ENCODE measurements around the gene TSPAN7. TPM values are rescaled to one million over a fixed set of nuclear protein-coding genes. Genes with fewer than 3 reads are reported as not detected.

TSPAN7 gene
- total RNA-seq, 1 experiment from 2014 or later = not detected

DNA sequence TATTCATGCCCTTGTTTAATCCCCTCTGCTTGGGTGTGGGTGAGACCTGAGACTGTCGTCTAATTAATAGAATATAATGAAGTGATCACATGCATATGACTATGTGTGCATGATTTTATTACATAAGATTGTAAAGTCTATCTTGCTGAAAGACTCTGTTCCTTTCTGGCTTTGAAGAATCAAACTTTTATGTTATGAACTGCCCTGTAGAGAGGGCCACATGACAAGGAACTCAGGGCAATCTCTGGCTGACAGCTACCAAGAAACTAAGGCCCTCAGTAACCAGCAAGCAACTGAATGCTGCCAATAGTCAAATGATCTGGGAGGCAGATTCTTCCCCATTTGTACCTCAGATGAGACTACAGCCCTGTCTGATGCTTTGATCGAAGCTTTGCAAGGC is 13.5 kb downstream of the TSPAN7 start:
- Histone ChIP-seq H3K36me3 (no peaks in the 10 kb centered on the region), H3K27me3 (no peaks in the 10 kb centered on the region), H3K9me3 (no peaks in the 10 kb centered on the region), H3K4me3 (no peak overlapping the region)
- DNase-seq = no peak

DNA sequence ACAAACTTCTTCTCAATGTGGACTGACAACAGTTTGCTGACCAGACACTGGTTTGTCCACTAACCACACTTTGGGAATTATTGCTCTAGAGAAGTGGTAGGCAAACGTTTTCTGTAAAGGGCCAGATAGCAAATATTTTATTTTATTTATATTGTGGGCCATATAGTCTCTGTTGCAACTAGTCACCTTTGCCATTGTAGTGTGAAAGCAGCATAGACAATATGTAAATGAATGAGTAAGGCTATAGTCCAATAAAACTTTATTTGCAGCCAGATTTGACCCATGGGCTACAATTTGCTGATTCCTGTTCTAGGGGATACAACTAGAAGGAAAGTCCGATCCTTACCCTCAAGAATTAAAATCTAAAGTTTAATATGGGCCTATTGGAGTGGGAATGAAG is 14.5 kb downstream of the TSPAN7 start:
- no peaks in the 10 kb centered on the region for H3K27me3 ChIP-seq
- no peak overlapping the region for H3K4me3 ChIP-seq
- no peak for DNase-seq
- no peaks in the 10 kb centered on the region for H3K9me3 ChIP-seq
- H3K36me3 ChIP-seq = no peaks in the 10 kb centered on the region

DNA sequence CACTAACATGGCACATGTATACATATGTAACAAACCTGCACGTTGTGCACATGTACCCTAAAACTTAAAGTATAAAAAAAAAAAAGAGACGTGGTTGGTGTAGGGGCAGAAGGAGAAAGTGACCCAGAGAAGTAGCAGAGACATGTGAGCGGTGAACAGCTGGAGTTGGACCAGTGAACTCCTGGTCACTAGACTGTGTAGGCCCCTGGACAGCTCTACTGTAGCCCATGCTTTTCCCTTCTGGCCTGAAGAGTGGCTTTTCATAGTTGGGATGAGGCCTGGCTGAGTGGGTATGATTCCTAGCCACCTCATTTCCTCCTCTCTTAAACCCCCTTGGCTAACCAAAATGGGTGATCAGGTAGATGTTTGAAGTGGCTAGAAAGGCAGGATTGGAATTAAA is 16.4 kb downstream of the TSPAN7 start:
- no peak overlapping the region for H3K4me3 ChIP-seq
- no peaks in the 10 kb centered on the region for H3K36me3 ChIP-seq
- H3K27me3 ChIP-seq = no peaks in the 10 kb centered on the region
- H3K9me3 ChIP-seq = no peaks in the 10 kb centered on the region
- DNase-seq = no peak

DNA sequence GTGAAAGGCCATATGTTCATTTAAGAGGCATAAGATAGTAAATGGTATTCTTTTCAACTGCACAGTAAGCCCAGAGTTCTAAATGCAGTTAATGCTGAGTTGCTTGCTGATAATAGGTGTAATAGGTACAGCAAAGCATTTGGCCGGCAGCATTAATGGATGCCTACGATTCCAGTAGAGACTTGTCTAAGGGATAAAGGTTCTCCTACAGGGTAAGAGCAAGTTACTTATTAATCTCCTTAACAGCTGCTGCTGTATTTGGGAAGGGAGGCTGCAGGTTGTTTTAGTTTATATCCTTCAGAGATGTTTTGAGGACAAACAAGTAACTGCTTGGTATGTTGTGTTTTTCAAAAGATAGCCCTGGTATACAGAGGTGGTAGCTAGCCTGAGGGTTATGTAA is 16.8 kb downstream of the TSPAN7 start:
- Histone ChIP-seq H3K9me3 (no peaks in the 10 kb centered on the region), H3K4me3 (no peak overlapping the region), H3K27me3 (no peaks in the 10 kb centered on the region), H3K36me3 (no peaks in the 10 kb centered on the region)
- no peak for DNase-seq

DNA sequence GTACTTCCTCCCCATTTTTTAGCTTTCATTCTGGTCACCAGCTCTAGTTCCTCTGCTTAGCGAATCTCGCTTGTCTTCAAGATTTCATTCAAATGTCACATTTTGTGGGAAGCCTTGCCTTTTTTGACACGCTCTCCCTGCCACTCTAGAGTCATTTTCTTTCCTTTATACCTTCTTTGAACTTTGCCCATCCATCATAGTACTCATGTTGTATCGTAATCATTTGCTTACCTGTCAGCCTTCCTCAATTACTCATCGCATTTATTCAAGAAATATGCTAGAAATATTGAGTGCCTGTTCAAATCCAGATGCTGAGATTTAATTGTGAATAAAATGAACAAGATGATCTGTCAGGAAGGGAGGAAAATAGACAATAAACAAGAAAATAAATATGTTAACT is 21.8 kb downstream of the TSPAN7 start:
- Histone ChIP-seq H3K4me3 (no peak overlapping the region), H3K27me3 (no peaks in the 10 kb centered on the region), H3K36me3 (no peaks in the 10 kb centered on the region), H3K9me3 (no peaks in the 10 kb centered on the region)
- DNase-seq = no peak

DNA sequence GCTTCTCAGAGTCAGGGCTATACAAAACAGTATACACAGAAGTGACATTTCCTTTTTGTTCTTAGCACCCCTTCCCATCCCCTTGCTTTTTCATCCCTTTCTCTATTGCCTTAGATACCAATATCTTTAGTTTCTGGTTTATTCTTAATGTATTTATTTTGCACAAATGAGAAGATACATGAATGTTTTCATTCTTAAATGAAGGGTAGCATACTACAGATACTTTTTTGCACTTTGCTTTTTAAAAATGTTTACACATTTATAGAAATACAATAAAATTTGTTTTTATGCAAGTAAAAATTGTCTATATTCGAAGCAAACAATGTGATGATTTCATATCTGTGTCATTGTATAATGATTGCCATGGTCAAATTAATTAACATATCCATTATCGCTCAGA is 33.1 kb downstream of the TSPAN7 start:
- Histone ChIP-seq H3K9me3 (no peaks in the 10 kb centered on the region), H3K36me3 (no peaks in the 10 kb centered on the region), H3K4me3 (no peak overlapping the region), H3K27me3 (no peaks in the 10 kb centered on the region)
- no peak for DNase-seq

DNA sequence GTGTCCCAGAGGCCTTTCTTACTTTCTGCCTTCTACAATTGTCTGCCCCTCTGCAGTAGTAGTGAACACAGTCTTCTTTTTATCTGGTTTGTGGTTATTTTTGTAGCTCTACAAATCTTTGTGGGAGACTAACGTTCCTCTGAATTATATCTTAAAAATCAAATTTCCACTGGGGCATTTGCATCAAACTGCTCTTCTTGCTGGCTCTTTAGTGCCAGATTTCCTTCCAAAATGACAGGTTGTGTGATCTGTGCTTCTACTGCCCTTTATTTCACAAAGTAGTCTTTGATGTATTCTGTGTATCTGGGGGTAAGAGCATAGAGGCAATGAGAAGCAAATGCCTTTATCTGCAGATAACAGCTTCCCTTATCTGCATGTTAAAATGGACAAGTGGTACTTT is 34.5 kb downstream of the TSPAN7 start:
- H3K9me3 ChIP-seq = no peaks in the 10 kb centered on the region
- no peaks in the 10 kb centered on the region for H3K27me3 ChIP-seq
- no peaks in the 10 kb centered on the region for H3K36me3 ChIP-seq
- no peak overlapping the region for H3K4me3 ChIP-seq
- DNase-seq = no peak

DNA sequence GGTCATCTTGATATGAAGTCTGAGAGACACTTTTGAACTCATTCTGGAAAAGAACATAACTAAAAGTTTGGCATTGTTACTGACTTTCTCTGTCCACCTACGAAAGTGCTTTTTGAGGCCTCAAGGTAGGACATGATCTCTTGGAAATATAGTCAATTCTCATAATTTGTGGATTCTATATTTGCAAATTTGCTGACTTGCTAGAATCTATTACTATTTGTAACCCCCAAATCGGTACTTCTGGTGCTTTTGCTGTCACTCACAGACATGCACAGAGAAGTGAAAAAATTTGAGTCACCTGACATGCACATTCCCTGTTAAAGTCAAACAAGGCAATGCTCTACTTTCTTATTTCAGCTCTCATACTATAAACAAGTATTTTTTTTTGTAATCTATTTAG is 35.6 kb downstream of the TSPAN7 start:
- Histone ChIP-seq H3K4me3 (no peak overlapping the region), H3K36me3 (no peaks in the 10 kb centered on the region), H3K9me3 (no peaks in the 10 kb centered on the region), H3K27me3 (no peaks in the 10 kb centered on the region)
- DNase-seq = no peak

DNA sequence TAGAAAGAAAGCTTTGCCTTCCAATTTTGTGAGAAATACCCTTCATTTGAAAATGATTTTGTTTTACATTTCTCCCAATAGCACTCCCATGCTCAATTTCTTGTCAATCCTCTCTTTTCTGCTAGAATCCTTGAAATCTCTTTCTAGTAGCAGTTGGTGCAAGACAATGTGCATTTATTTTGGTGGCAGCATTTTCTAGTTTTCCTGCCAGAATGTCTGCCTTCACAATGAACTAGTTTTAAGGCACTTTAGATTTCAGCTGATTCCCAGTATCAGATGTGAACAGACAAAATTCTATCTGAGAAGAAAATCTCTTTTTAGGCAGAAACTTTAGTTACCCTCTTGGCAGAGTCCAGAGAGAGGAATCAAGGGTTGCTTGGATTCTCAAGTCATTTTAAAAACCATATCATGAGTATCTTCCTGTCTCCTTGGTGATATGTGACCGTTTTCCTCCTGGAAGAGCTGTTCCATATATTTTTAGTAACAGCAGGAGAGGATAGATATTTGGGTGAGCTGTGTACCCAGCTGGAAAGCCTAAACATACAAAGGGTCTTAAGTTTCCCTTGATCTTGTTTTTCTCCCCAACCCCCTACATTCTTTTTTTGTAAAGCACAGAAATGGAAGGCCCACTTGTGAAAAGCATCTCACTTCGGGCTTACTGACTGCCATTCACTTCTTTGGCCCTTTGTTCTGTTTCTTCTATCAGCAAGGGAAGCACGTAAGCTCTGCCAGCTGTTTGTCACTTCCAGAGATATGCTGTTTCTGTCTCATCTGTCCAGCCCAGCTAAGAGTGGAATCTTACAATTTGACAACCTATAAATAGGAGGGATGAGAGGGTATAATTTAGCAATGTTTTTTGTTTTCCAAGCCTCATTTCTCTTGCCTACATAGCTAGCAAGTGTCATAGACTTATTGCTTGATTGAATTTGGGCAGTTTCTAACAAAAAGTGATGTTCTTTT is 38.7 kb downstream of the TSPAN7 start:
- Histone ChIP-seq H3K9me3 (no peaks in the 10 kb centered on the region), H3K36me3 (no peaks in the 10 kb centered on the region), H3K27me3 (no peaks in the 10 kb centered on the region), H3K4me3 (no peak overlapping the region)
- DNase-seq = no peak

DNA sequence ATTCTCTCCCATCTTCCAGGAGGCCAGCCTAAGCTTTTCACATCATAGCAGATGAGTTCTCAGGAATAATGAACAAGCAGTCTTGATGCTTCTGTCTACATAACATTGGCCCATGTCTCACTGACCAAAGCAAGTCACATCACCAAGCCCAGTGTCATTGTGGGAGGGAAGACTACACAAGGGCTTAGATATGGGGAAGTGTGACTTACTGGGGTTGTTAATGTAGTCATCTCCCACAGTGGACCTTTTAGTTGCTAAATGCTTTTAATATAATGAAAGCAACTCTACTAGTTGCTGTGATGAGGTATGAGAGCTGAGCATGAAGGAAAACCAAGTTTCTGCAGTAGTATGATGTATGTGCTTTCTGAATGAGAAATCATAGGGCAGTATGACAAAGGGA is 40.5 kb downstream of the TSPAN7 start:
- no peak for DNase-seq
- Histone ChIP-seq H3K9me3 (no peaks in the 10 kb centered on the region), H3K4me3 (no peak overlapping the region), H3K27me3 (no peaks in the 10 kb centered on the region), H3K36me3 (no peaks in the 10 kb centered on the region)

DNA sequence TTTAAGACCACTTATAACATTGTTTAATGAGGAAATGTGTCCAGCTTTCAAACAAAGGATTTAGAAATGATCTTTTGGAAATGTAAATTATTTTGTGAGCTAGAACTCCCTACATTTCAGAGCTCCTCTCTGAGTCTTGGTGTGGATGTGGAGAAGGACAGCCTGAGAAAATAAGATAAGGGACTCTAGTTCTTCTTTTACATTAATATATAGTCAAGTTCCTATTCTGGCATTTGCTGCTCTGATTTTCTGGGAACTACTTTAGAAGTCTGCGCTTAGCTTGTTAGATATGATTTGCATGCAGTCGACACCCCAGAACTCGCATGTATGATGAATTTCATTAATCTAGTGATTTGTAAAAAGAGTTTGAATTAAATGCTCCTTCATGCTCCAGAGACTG is 45.5 kb downstream of the TSPAN7 start:
- no peaks in the 10 kb centered on the region for H3K9me3 ChIP-seq
- DNase-seq = no peak
- no peak overlapping the region for H3K4me3 ChIP-seq
- no peaks in the 10 kb centered on the region for H3K27me3 ChIP-seq
- H3K36me3 ChIP-seq = no peaks in the 10 kb centered on the region

DNA sequence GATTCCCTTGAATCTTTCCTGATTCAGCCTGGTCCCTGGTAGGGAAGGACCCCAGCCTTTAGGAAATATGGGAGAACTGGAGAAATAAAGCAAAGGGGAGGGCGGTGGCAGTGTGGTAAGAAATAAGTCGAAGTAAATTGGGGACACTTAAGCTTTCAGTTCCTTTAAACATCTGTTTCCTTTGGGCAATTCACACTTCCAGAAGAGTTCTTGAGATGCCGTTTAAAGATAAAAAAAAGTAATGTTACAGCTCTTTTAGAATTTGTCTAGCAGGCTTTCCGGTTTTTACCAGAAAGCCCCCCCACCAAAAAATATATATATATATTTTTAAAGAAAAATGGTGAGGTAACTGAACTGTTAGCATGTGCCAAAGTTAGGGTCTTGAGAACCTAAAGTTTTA is 46.6 kb downstream of the TSPAN7 start:
- no peaks in the 10 kb centered on the region for H3K9me3 ChIP-seq

DNA sequence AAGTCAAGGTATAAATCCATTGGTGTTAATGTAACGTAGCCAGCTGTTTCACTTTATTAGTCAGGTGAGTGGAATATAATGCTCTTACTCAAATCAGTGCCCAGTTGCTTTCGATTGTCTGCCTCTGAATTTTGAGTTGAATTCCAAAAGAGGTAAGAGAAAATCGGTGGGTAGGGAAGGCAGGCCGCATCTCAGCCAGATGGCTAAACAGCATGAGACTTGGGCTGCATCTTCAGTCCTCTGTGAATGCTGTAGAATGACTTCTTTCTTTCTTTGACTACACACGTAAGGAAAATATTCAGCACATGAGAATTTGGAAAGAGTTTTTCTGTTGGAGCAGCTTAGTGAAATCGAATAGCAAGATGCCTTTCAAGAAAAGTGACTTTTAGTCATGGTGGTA is 49.5 kb downstream of the TSPAN7 start:
- DNase-seq = no peak
- H3K27me3 ChIP-seq = no peaks in the 10 kb centered on the region
- no peak overlapping the region for H3K4me3 ChIP-seq
- no peaks in the 10 kb centered on the region for H3K36me3 ChIP-seq
- H3K9me3 ChIP-seq = no peaks in the 10 kb centered on the region

More for the DNA sequence above, 46.6 kb downstream of the TSPAN7 start:
- DNase-seq = no peak
- no peak overlapping the region for H3K4me3 ChIP-seq
- no peaks in the 10 kb centered on the region for H3K27me3 ChIP-seq
- no peaks in the 10 kb centered on the region for H3K36me3 ChIP-seq

DNA sequence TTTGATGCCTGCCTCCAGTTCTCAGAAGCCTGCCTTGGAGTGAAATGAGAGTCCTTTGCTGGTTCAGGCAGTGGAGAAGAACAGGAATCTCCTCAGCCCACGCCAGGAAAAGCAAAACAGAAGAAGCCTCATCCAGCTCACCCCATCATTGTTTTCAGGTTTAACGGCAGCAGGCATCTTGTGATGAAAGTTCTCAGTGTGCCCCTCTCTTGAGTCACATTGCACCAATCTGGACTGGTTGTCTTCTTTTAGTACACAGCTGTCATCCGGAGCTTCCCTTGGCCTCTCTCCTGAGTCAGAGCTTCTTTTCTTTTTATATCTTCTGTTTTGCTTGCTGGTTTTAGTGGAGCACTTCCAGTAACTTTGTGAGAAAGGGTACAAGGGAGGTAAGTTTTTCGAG is 50.9 kb downstream of the TSPAN7 start:
- Histone ChIP-seq H3K4me3 (no peak overlapping the region), H3K36me3 (no peaks in the 10 kb centered on the region), H3K27me3 (no peaks in the 10 kb centered on the region), H3K9me3 (no peaks in the 10 kb centered on the region)
- DNase-seq = no peak

DNA sequence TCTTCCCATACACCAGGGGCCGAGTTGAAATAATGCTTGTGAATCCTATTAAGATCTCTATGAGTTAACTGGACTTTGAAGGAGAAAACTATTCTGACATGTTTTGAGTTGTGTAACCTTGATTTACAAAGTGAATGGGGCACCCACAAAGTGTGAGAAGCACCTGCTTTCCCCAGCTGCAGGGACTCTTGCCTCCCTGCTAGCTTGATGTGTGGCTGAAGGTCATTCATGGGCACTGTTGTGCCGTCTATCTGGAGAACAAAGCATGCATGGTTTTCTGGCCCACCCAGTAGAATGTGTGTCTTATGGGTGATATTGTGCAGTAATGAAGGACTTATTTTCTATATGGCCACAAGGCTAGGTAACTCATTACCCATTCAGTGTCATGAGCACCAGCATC is 53.1 kb downstream of the TSPAN7 start:
- DNase-seq = no peak
- no peaks in the 10 kb centered on the region for H3K36me3 ChIP-seq
- no peaks in the 10 kb centered on the region for H3K9me3 ChIP-seq
- H3K4me3 ChIP-seq = no peak overlapping the region
- H3K27me3 ChIP-seq = no peaks in the 10 kb centered on the region

DNA sequence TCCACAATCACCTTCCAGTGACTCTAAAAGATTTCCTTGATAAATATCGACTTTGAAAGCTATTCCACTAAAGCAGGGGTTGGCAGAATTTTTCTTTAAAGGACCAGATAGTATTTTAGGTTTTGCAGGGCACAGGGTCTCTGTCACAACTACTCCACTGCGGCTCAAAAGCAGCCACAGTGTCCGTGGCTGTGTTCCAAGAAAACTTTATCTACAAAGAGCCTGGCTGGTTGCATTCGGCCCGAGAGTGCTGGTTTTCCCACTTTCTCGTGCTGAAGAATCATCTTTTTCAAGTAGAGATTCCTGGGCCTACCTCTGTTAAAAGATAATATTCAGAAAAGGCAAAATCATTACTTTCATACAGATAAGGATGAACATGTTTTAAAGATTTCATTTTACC is 55.6 kb downstream of the TSPAN7 start:
- no peak for DNase-seq
- H3K4me3 ChIP-seq = no peak overlapping the region
- H3K36me3 ChIP-seq = no peaks in the 10 kb centered on the region
- no peaks in the 10 kb centered on the region for H3K9me3 ChIP-seq
- no peaks in the 10 kb centered on the region for H3K27me3 ChIP-seq

DNA sequence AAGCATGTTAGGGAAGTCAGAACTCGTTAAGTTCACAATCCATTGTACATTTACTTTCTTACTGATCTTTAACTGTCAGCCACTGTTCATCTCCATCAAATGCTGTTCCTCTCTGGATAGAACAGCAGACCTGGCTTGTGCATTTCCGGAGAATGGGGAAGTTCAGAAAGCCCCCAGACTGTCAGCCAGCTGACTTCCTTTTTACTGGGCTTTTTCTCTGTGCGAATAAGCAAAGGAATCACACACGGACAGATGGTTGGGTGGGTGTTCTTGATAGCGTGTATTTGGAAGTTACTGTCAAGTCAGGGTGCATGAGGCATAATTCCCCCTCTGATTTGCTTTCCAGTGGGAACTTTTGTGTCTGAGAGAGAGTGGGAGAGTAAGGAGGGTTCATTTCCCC is 56.8 kb downstream of the TSPAN7 start:
- Histone ChIP-seq H3K27me3 (no peaks in the 10 kb centered on the region), H3K36me3 (no peaks in the 10 kb centered on the region), H3K4me3 (no peak overlapping the region), H3K9me3 (no peaks in the 10 kb centered on the region)
- DNase-seq = no peak

DNA sequence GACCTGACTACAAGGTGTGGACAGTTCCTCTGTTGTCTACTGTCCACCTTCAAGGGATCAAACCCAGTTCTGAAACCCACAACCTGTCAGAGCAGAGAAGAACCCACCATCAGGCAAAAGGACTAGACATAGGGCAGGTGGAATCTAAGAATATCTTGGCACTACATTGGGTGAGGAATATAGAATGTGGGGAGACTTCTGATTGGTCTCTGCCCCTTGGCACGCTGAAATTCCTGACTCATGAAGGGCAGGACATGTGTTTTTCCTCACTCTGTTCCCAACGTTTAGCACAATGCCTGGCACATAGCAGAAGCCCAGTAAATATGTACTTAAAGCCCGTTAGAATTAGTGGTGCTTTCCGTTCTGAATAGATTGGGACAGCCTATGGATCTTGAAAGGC is 59.3 kb downstream of the TSPAN7 start:
- H3K27me3 ChIP-seq = no peaks in the 10 kb centered on the region
- H3K9me3 ChIP-seq = no peaks in the 10 kb centered on the region

More for the DNA sequence above, 59.3 kb downstream of the TSPAN7 start:
- Histone ChIP-seq H3K4me3 (no peak overlapping the region), H3K36me3 (no peaks in the 10 kb centered on the region)
- no peak for DNase-seq
